ENCODE results near the gene NDUFS7.
"Not testable (repeated sequence)": the region's sequence is repeated elsewhere in the genome, so short reads cannot be mapped to it uniquely, and the experiment has no call there.

Gene NDUFS7

GRCh38 chr19:1417681-1418495, 34.2 kb downstream of the NDUFS7 start:
- DNase-seq (ENCODE audit: low spot score), result no peak

- DNase-seq (ENCODE audit: low spot score), result no peak
Observed at GRCh38 chr19:1418496-1418775, 34.7 kb downstream of the NDUFS7 start.

GRCh38 chr19:1418951-1419738, 35.4 kb downstream of the NDUFS7 start:
- DNase-seq (ENCODE audit: low spot score), result no peak

- not testable (repeated sequence) for DNase-seq (ENCODE audit: low spot score)
Observed at GRCh38 chr19:1420085-1420484, 36.4 kb downstream of the NDUFS7 start.

- DNase-seq (ENCODE audit: low spot score), result no peak
Observed at GRCh38 chr19:1420590-1420989, 36.9 kb downstream of the NDUFS7 start.

GRCh38 chr19:1421218-1421957, 37.7 kb downstream of the NDUFS7 start:
- DNase-seq (ENCODE audit: low spot score), result no peak

- no peak for DNase-seq (ENCODE audit: low spot score)
Observed at GRCh38 chr19:1421958-1422305, 38.2 kb downstream of the NDUFS7 start.

GRCh38 chr19:1422360-1422759, 38.7 kb downstream of the NDUFS7 start:
- DNase-seq (ENCODE audit: low spot score), result no peak

- DNase-seq (ENCODE audit: low spot score), result no peak
Observed at GRCh38 chr19:1422943-1423342, 39.2 kb downstream of the NDUFS7 start.

GRCh38 chr19:1423436-1424191, 39.9 kb downstream of the NDUFS7 start:
- no peak for DNase-seq (ENCODE audit: low spot score)

- DNase-seq (ENCODE audit: low spot score), result no peak
Observed at GRCh38 chr19:1424192-1424955, 40.7 kb downstream of the NDUFS7 start.

GRCh38 chr19:1425102-1425837, 41.6 kb downstream of the NDUFS7 start:
- no peak for DNase-seq (ENCODE audit: low spot score)

- DNase-seq (ENCODE audit: low spot score), result no peak
Observed at GRCh38 chr19:1425902-1426301, 42.2 kb downstream of the NDUFS7 start.

GRCh38 chr19:1426736-1427135, 43.0 kb downstream of the NDUFS7 start:
- DNase-seq (ENCODE audit: low spot score), result no peak

- DNase-seq (ENCODE audit: low spot score), result no peak
Observed at GRCh38 chr19:1427221-1427920, 43.7 kb downstream of the NDUFS7 start.

- no peak for DNase-seq (ENCODE audit: low spot score)
Observed at GRCh38 chr19:1428738-1429391, 45.2 kb downstream of the NDUFS7 start.

- no peak for DNase-seq (ENCODE audit: low spot score)
Observed at GRCh38 chr19:1429750-1430149, 46.0 kb downstream of the NDUFS7 start.

GRCh38 chr19:1430246-1430645, 46.5 kb downstream of the NDUFS7 start:
- no peak for DNase-seq (ENCODE audit: low spot score)

GRCh38 chr19:1431759-1432506, 48.2 kb downstream of the NDUFS7 start:
- DNase-seq (ENCODE audit: low spot score), result no peak
